D721Med (cell line): ENCODE measurements around the gene MAST2.

Experiments
- DNase-seq: peaks from one replicate; pipeline ENCODE4 v3.0.0; 2011; ENCODE audit warnings: low spot score; ENCODE audit not compliant: insufficient read length
- FAIRE-seq: peaks from 2 replicates; lab custom pipeline; 2011; peaks lifted over from hg19 to GRCh38; lab: Jason Lieb, UNC
- TF ChIP-seq, protein P1 (sequence below): IDR thresholded peaks from 2 replicates; pipeline ENCODE4 v1.5.1; 2012; ENCODE audit warnings: mild to moderate bottlenecking, control low read depth; ENCODE audit not compliant: insufficient read depth; ENCODE audit errors: missing control alignments

The MAST2 gene

DNA sequence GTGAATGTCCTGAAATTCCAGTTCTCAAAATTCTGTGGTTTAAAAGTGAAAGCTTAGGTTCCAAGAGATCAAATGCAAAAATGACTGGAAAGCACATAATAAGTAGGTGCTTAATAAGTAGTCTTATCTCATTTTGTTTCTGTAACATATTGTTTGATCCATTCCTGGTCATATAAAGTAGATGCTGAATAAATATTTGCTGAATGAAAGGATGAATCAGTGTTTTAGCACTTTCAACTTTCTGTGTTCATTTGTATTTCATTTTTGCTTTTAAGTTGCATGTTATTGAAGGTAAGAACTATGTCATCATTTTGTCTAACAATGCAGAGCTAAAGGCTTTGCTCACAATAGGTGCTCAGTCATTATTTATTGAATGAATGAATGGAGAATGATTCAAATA, 6.3 kb downstream of the MAST2 start:
- DNase-seq (no peak), FAIRE-seq (no peak)
- TF ChIP-seq, protein P1, sequence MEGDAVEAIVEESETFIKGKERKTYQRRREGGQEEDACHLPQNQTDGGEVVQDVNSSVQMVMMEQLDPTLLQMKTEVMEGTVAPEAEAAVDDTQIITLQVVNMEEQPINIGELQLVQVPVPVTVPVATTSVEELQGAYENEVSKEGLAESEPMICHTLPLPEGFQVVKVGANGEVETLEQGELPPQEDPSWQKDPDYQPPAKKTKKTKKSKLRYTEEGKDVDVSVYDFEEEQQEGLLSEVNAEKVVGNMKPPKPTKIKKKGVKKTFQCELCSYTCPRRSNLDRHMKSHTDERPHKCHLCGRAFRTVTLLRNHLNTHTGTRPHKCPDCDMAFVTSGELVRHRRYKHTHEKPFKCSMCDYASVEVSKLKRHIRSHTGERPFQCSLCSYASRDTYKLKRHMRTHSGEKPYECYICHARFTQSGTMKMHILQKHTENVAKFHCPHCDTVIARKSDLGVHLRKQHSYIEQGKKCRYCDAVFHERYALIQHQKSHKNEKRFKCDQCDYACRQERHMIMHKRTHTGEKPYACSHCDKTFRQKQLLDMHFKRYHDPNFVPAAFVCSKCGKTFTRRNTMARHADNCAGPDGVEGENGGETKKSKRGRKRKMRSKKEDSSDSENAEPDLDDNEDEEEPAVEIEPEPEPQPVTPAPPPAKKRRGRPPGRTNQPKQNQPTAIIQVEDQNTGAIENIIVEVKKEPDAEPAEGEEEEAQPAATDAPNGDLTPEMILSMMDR = no peak

- TF ChIP-seq, protein P1 = no peak
- no peak for DNase-seq
- no peak for FAIRE-seq
Observed at GRCh38 chr1:45814776-45815175, 11.4 kb downstream of the MAST2 start.

- DNase-seq = no peak
- TF ChIP-seq, protein P1 = no peak
- no peak for FAIRE-seq
Observed at GRCh38 chr1:45815667-45816458, 12.5 kb downstream of the MAST2 start.

GRCh38 chr1:45820173-45820572, 16.8 kb downstream of the MAST2 start:
- no peak for DNase-seq
- TF ChIP-seq, protein P1 = no peak
- FAIRE-seq = no peak

GRCh38 chr1:45820788-45821187, 17.4 kb downstream of the MAST2 start:
- TF ChIP-seq, protein P1 = no peak
- DNase-seq (no peak), FAIRE-seq (no peak)

GRCh38 chr1:45822644-45823043, 19.2 kb downstream of the MAST2 start:
- DNase-seq (no peak), FAIRE-seq (no peak)
- TF ChIP-seq, protein P1 = no peak

- TF ChIP-seq, protein P1 = peak; percentile 6
- FAIRE-seq (no peak), DNase-seq (no peak)
Observed at GRCh38 chr1:45824607-45825006, 21.2 kb downstream of the MAST2 start.
